CD1c-positive myeloid dendritic cell (primary cell): ENCODE results near the gene SIX2.
"Not testable (repeated sequence)": the region's sequence is repeated elsewhere in the genome, so short reads cannot be mapped to it uniquely, and the experiment has no call there.

ENCODE experiments used
- DNase-seq: peaks from one replicate; pipeline ENCODE4 v3.0.0-alpha.2; 2016; ENCODE audit errors: extremely low spot score

Gene SIX2

DNA sequence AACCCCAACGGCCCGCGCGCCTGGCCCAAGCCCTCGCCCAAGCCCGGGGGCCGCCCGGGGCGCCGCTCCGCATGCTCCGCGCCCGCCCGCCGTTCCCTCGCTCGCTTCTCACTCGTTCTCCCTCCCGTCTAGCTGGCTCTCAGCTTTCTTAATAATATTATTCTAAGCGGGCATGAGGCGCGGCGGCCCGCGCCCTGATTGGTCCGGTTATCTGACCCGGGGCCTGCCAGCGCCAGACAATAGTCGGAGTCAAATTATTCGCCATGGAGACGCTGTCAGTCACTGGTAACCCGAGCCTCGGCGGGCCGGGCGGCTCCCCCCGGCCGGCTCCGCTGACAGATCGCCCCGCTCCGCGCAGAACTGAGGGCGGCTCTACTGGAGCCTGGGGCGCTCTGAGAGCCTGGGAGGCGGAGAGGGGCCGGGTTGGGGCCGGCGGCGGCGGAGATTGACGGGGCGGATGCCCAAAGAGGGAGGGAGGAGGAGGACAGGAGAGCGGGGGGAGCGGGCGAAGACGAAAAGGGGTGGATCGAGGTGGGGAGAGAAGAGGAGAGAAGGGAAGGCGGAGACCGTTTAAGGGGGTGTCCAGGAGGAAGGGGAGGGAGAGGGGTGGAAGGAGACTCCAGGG is at the start of gene SIX2:
Gene SIX2, minus strand, starts transcription at position 150 of the 625 bp plus-strand sequence. CDS start 342 bp downstream, outside the sequence.
- DNase-seq: no peak

DNA sequence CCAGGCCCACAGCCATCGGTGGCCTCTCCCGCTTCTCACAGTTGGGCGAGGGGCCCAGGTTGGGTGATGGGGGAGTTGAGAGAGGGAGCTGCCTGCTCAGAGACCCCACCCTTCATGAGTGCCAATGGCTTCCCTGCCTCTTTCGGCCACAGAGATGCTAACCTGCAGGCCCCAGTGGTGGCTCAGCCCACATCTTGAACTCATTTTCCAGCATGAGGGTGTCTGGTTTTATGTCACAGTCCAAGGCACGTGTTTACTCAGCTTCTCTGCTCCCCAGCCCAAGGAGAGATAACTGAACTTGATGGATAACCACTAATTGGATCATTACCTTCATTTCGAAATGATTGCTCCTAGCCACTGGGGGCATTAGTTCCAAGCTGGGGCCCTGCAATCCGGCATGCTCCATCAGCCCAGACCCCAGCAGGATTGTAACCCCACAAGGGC is 45.9 kb upstream of the SIX2 start:
- DNase-seq: no peak

DNA sequence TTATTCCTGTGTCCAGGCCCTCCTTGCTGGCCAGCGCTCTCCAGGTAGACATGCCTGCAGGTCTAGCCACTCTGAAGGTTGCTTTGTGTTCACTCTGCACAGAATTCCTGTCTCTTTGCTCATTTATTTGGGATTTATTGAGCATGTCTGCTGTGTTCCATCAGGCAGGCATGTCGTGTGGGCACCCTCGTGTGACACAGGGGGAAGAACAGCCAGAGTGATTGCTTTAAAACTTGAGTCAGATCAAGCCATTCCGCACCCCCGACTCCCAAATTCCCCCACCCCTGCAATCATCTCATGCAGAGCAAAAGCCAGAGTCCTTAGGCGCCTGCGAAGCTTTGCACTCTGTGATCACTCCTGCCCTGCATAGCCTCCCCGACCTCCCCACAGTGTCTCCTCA is 44.7 kb upstream of the SIX2 start:
- DNase-seq: no peak

DNA sequence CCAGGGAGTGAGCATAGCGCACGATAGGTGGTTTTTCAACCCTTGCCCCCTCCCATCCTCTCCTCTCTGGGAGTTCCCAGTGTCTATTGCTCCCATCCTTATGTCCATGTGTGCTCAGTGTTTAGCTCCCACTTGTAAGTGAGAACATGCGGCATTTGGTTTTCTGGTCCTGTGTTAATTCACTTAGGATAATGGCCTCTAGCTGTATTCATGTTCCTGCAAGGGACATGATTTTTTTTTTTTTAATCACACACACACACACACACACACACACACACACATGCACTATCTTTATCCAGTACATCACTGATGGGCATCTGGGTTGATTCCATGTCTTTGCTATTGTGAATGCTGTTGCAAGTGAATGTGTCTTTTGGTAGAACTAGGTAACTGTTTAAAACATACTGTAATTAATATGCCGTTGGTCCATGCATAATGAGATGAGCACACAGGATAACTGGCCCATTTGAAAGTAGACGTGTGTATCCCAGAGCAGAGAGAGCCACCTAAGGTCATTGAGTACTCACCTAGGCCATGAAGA is 43.2 kb upstream of the SIX2 start:
- no peak for DNase-seq

DNA sequence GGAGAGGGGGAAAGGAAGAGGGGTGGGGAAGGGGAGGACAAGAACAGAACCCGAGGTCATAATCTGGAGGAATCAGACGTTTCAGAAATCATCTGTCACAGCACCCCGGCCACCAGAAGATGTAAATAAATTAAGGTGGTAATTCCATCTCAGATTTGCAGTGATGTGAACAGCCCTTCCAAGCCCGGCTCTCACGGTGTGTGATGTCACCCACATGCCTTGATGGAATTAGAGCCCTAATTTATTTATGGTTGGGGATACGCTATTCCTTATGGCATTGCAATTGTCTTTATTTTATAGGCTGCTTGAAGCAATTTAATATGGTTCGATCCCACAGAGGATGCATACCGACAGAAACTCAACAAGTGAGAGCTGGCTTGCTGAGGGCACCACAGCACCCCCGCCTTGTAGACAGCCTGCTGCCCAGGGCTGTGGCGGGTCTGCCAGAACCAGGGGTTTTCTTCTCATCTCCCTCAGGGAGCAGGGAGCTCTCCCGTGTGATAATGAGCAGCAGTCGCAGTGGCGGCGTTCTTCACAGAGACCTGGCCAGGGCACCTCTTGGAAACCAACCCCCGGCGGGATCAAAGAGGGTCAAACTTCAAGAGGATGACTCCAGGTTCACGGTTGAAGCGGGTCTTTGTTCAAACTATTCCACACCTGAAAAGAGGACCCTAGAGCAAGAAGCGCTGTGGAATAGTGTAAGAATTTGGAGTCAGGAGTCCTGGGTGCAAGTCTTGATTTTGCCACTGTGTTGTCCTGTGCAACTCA is 40.5 kb upstream of the SIX2 start:
- DNase-seq: no peak

DNA sequence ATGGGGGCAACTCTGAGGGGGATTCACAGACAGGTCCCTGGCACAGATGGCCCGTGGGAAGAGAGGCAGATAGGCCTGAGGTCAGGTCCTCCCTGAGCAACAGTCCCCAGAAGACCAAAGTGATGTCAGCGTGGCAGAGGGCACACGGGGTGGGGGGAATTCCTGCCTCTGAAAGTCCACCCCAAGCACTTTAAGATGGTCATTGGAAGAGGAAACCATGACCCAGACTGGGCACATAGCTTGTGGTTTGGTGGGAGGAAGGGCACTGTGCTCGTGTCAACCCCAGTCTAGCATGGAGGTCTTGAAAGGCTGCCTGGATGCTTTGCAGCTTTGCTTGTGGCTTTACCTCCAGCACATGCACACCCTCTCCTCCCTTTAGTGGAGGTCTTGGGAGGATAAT is 38.0 kb upstream of the SIX2 start:
- DNase-seq: no peak

DNA sequence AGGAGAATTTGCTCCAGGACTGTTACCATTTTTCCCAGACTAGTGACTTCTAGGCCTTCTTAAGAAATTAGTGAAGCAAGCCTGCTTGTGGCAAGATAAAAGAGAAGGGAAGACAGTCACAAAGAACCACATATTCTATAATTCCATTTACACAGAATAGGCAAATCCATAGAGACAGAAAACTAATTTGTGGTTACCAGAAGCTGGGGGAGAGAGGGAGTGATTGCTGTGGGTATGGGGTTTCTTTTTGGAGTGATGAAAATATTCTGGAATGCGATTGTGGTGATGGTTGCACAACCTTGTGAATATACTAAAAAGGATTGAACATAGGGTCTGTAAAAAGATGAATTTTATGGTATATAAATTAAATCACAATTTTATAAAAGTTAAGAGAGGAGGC is 37.5 kb upstream of the SIX2 start:
- no peak for DNase-seq

DNA sequence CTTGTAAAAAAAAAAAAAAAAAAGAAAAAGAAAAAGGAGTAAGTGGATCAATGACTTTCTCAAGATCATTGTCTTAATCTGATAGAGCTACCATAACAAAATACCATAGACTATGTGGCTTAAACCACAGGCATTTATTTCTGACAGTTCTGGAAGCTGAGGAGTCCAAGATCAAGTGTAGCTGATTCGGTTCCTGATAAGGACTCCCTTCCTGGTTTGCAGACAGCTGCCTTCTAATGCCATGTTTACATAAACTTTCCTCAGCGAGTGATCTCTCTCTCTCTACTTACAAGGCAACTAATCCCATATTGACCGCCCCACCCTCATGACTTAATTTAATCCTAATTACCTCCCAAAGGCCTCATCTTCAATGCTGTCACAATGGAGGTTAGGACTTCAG is 36.5 kb upstream of the SIX2 start:
- DNase-seq: no peak

DNA sequence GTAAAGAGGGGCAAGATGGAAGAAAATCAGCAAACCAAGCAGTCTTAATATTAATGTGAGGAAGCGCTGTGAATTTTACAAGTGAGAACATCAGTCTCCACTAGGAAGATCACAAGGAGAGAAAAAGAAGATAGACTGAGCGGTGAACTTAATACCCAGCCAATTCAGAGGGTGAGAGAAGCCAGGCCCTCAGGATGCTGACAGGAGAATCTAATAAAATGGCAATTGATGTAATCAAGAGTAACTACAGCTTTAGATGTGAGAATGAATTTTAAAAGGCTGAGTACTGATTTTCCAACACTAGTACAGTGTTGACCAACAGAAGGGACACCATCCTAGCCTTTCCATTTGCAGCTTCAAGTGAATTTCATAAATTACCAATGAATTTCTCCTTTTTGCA is 35.7 kb upstream of the SIX2 start:
- DNase-seq: no peak

DNA sequence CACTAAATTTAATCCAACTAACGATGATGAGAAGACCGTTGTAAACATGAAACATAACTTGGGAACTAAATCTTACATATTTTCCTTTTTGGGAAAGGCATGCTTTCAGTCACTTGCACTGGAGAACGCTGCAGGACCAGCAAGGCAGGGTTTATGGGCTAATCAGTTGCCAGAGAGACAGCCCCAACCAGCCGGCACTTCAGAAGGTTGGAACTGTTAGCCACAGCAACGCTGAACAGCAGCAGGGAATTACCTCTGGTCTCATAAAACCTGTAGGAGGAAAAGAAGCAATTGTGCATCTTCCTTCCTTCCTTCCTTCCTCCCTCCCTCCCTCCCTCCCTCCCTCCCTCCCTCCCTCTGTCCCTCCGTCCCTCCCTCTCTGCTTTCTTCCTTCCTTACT is 33.9 kb upstream of the SIX2 start:
- DNase-seq: no peak

DNA sequence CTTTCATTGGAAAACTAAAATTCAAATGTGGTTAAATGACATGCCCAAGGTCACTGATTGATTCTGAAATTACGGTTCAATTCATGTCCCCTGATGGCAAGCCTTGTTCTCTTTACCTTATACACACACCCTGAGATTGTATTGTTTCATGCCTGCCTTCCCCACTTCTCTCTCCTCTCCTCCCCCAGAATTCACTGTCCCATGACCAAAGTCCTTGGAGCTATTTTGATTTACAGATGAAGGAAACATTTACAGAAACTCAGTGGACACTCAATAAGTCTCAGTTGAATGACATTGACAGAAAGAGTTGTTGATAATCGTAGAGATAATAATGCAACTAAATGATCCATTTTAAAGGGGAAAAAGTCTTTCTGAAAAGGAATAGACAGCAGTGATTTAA is 33.1 kb upstream of the SIX2 start:
- DNase-seq: no peak

DNA sequence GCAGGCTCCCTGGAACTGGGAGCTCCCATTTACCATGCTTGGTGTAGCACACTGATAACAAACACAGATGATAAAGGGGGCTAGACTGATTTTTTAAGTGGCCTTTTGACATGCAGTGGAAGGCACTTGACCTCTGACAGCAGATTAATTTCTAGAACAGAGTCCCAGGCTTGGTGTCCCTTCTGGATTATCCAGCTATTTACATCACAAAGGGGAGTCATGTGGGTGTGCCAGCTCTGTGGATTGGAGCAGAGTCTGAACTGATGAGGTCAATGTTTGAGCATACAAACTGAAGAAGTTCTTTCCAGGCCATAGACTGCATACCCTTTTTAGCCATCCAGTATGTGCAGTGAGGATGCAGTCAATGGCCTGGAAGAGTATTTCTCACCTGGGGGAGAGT is 31.5 kb upstream of the SIX2 start:
- DNase-seq: no peak

DNA sequence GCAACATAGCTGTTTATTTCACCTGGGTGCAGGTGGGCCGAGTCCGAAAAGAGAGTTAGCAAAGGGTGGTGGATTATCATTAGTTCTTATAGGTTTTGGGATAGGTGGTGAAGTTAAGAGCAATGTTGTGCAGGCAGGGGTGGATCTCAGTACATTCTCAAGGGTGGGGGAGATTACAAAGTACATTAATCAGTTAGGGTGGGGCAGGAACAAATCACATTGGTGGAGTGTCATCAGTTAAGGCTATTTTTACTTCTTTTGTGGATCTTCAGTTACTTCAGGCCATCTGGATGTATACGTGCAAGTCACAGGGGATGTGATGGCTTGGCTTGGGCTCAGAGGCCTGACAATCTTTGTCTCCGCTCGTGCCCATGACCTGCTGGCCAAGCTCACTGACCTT is 30.6 kb upstream of the SIX2 start:
- DNase-seq: not testable (repeated sequence)

DNA sequence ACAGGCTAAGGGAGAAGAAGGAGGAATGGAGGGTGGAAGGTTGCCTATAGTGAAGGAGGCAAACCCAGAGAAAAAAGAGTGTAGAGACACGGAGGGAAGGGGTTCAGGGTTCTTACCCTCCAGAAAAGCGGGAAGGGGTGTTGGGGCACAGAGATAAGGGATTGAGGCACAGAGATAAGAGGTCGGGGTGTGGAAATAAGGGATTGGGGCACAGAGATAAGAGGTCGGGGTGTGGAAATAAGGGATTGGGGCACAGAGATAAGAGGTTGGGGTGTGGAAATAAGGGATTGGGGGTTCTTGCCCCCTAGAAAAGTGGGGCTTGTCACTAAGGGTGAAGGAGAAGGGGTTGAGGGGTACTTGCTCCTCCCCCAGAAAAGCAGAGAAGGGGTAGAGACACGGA is 29.6 kb upstream of the SIX2 start:
- DNase-seq: not testable (repeated sequence)

DNA sequence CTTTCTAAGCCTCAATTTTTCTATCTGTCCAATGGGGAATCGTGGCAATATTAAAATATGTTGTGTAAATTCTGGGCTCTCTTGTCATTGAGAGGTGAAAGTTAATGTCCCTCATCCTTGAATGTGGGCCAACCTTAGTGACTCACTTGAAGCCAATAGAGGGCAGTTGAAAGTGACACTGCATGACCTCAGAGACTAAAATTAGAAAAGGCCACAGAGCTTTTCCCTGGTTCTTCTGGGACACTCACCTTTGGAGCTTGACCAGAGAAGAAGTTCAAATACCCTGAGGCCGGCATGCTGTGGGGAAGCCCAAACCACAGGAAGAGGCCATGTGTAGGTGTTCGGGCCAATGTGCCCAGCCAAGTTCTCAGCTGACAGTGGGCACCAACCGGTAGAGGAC is 24.1 kb upstream of the SIX2 start:
- no peak for DNase-seq

DNA sequence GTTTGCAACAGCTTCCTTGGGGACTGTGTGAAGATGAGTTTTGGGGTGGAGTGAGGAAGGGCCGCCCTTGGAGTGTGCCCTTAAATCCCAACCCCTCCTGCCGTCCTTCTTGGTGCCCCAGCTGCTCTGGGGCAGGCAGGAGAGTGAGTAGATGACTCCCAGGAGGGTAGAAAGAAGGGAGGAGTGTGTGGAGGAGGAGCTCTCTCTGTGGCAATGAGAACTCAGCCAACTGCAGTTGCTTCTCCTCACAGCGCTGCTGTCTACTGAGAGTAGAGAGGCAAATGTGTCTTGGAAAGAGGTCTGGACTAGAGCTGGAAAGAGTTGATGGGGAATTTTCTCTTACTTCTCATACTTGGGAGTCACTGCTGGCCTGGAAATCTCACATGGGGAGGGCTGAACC is 21.8 kb upstream of the SIX2 start:
- no peak for DNase-seq

DNA sequence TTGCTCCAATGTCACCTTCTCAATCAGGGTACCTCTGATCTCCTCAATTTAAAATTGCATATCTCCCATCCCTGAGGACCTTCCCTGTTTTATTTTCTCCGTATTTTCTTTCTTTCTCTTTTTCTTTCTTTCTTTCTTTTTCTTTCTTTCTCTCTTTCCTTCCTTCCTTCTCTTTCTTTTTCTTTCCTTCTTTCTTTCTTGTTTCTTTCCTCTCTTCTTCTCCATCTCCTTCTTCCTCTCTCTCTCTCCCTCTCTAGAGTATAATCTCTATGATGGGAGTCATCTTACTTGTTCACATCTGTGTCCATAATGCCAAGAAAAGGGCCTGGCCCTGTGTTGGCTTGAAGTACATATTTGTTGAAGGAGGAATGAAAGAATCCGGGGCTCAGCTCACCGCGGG is 21.3 kb upstream of the SIX2 start:
- DNase-seq: no peak

DNA sequence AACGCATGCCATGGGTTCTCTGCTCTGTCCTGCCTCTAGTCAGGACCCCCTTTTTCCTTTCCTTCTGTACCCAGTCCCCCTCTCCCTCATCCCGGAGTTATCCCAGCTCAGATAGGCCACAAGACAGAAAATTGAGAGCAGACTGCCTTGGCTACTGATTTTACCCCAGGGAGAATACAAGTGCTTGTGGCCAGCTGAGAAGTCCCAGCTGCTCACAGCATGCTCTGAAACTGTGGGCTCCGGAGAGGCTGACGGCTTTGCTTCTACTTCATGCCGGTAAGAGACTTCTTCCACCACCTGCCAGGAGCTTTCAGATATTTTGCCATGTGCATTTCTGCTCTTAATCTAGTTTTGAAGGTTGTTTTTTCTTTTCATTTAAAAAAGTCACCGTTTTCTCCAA is 20.0 kb upstream of the SIX2 start:
- no peak for DNase-seq

DNA sequence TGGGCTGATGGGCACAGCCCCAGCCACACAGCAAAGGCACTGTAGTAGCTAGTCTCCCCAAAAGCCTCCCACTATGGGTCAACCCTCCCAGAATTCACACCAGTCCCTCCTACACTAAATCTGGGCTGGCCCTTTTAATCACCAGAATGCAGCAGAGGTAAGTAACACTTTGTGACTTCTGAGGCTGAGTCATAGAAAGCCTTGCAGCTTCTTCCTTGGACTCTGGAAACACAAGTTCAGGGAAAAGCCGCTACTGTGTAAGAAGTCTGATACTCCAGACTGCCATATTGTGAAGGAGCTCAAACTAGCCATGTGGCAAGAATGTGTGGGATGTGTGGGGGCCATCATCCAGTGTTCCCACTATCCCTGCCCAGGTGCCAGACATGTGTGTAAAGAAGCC is 19.0 kb upstream of the SIX2 start:
- DNase-seq: no peak

DNA sequence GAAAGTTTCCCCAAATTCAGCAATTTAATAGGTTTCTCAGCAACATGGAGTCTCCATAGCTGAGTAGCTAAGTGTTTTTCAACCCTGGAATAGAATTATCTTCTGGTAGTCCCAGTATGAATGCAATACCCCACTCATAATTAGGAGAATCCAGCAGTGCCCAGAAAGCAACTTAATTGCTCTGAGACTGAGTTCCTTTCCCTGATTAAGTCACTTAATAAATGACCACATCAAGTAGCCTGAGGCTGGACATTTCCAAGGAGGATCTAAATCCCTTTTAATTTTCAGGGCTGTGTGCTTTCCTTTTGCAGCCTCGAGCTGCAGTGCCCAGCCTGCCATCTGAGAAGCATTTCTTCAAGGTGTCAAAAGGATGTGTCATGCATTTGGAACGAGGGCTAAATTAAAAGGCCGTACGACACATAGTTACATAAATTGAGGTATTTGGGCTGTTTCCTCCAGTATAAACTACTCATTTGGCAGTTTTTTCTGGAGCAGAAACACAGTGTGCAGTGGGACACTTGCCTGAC is 17.7 kb upstream of the SIX2 start:
- no peak for DNase-seq

DNA sequence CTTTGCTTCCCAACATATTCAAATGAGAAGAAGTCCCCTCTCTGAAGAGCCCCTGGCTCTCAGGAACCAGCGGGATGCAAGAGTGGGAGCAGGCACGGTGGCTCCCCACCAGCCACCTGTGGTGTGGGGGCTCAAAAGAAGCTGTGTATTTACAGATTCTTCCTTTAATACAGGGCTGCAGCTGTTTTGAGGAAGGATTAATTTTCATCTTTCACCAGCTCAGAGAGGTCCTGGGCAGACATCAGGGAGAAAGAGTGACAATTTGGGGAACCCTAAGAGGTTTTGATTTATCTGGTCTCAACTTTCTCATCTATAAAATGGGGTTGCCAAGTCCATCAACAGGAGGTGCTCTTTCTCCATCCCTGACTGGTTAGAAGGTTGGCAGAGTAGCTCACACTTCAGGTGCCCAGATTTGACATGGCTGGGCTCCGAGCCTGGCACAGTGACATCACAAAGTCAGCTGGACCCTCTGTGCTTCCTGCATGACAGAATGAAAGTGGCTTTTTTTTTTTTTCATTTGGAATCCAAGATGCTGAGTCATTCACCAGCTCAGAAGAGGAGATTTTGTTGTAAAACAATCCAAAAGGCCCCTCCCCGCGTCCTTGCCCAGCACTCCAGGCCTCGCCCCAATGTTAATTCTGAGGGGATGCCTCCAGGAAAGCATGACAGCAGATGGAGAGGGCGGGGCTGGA is 15.5 kb upstream of the SIX2 start:
- DNase-seq: no peak

DNA sequence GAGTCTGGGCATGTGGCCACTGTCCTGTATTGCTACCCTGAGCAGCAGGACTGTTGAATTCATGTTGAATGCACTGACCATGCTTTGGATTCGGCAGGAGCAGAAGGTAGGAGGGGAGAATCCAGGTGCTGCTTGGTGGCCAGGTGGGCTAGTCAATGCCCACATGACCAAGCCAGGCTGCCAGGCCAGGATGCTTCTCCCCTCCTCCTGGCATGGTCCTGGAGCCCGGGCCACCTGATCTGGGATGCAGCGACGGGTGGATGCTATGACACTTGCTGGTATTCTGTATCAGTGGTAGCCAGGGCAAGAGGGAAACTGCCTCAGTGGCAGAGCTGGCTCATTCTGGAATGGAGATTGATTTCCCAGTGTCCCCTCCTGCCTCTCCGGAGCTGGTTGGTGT is 14.8 kb upstream of the SIX2 start:
- DNase-seq: no peak

DNA sequence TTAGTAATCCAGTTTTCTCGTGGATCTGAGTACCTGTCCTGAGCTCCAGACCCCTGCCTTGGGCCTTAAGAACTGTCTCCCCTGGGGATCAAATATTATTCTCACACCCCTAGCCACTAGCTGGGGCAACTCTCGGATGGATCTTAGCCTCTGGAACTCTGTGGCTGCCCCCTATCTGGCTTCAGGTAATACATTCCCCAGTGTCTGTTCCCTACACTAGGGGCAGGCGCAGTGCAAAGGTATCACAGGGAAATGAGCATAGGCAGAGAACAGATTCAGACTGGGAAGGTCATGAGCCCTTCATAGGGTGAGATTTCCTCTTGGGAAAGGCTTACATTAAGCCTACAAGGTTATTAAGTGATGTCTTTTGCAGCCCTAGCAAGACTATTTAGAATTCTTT is 11.2 kb upstream of the SIX2 start:
- DNase-seq: no peak
